GM12874 (cell line): Measurements from ENCODE around the gene PRR15.
A peak's percentile ranks its signal among the peaks of the same experiment; 100 is the strongest.

Source experiments
- TF ChIP-seq, protein P1 (sequence below): IDR thresholded peaks from 2 replicates; pipeline ENCODE4 v1.5.1; 2011; ENCODE audit warnings: low read depth, mild to moderate bottlenecking, control low read depth, low read length, moderate library complexity; ENCODE audit not compliant: insufficient read depth

PRR15 gene

DNA sequence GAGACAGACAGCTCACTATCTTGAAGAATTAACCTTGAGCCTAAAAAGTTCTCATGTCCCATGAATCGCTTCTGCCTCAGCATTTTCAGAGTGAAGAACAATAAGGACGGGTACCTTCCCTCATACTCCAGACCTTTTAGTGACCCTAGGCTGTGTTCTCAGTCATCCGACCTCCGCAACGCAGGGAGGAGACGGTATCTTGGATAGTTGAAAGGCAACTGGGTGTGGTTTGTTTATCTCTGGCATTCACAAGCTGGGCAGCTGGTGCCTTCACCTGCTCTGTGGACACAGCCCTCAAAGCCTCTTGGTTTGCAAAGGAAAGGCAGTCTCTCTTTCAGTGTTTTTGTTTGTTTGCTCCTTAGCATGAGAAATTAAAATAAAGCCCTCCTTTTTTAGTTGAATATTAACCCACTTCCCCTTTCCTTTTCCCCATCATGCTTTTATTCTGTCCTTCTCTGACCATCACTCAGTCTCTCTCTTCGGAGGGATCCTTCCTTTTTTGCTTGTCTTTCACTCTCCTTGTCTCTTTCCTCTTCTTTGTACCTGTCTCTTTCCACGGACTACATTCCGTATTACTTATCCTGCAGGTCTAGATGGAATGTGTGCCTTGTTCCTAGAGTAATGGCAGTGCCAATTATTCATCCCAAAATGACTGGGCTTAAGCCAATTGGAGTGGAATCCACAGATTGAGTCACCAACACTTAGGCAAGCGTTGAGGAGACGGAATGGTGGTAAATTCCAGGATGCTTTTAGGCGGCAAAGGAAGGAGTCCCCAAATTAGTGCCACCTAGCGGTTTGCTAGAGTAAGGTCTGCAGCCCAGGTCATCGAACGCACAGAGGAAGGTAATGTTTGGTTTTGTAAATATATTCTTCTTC lies 45.8 kb downstream of the PRR15 start:
- TF ChIP-seq, protein P1, sequence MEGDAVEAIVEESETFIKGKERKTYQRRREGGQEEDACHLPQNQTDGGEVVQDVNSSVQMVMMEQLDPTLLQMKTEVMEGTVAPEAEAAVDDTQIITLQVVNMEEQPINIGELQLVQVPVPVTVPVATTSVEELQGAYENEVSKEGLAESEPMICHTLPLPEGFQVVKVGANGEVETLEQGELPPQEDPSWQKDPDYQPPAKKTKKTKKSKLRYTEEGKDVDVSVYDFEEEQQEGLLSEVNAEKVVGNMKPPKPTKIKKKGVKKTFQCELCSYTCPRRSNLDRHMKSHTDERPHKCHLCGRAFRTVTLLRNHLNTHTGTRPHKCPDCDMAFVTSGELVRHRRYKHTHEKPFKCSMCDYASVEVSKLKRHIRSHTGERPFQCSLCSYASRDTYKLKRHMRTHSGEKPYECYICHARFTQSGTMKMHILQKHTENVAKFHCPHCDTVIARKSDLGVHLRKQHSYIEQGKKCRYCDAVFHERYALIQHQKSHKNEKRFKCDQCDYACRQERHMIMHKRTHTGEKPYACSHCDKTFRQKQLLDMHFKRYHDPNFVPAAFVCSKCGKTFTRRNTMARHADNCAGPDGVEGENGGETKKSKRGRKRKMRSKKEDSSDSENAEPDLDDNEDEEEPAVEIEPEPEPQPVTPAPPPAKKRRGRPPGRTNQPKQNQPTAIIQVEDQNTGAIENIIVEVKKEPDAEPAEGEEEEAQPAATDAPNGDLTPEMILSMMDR = peak; percentile 33; the same call in 1 of the 2 replicates

DNA sequence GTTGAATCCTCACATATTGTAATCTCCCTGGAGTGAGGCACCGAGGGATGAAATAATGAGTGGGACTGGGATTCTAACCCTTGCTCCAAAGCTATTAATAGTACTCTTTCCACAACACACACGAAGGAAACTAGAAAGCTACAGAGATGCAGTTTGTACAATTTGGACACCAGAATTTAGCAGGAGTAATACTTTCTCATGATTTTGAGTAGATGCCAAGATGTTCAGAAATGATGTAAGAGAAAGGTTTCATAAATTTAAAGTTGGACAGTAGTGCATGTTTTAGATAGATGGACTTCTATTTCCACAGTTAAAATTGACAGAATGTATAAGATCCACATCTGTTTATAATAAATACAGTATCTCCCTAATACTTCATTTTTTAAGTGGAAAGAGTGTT lies 46.5 kb downstream of the PRR15 start:
- TF ChIP-seq, protein P1 = no peak

DNA sequence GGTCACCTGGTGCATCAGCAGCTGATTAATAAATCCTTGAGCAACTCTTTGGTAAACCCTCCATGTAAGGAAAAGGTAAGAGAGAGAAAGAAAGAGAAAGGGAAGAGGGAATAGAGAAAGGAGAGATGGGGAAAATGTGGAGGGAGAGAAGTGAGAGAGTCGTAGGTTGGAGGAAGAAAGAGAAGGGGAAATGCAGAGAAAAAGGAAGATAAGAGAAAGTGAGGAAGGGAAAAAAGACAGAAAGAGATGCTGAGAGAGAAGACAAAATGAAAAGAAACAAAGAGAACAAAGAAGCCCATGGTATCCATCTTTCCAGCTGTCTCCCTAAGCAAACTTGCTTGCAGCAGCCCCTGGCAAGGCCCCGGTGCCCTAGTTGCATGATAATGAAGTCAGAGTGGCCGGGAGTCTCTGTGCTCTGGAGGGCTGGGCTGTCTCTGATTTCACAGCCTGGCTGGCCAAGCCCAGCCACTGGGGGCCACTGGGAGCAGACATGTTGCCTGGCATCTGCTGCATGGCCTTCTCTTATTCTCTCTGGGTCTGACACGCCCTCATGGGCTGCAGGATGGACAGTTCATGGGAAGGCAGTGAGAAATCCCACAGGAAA lies 48.4 kb downstream of the PRR15 start:
- TF ChIP-seq, protein P1 = no peak

DNA sequence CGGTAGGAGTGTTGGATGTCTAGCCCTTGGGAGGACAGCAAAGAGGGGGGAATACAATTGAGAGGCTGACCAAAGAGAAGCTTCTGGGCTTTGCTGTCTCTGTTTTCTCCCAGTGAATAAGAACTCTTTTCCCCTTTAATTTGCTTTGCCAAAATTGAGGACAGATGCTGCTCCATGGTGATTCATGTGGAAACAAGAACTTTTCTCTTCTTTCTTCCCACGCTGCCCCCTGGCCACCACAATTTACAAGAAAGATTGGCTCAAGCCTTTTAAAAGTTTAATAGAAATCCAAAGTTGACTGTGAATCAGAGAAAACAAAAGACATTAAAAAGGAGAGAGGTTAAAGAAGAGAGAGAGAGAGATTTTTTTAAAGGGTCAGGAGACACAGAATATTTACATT lies 49.0 kb downstream of the PRR15 start:
- TF ChIP-seq, protein P1 = no peak

DNA sequence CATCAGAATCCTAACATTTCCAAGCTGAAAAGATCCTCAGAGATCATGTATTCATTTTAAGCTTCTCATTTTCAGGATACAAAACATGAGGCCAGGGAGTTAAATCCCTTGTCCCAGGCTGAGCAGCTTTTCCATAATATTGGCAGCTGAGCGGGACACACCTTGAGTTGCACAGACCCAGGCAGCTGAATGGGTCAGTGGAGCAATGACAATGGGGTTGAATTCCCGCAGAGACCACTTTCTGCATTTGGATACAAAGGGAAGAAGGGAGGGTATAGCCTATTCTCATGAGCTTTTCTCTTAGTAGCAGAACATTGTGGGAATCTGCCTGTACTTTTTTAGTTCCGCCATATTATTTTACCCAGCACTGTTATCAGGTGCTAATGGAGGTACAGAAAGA lies 49.5 kb downstream of the PRR15 start:
- TF ChIP-seq, protein P1 = no peak

DNA sequence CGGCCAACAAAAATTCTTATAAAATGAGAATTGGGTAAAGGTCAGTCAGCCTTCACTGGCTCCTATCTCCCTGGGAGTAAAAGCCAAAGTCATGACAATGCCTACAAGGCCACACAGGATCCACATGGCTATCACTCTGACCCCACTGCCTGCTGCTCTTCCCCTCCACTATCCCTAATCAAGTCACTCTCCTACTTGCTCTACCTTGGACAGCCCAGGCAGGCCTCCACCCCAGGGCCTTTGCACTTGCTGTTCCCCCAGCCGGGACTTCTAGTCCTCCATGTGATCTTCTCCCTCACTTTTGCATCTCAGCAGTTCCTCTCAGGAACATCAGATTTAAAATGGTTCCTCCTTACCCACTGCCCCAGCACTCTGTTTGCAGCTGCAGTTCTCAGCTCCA lies 50.6 kb downstream of the PRR15 start:
- TF ChIP-seq, protein P1 = no peak
